GM21381 (cell line): ENCODE data around the gene CFAP77.
A peak's percentile ranks its signal among the peaks of the same experiment; 100 is the strongest.
"Not testable (repeated sequence)": the region's sequence is repeated elsewhere in the genome, so short reads cannot be mapped to it uniquely, and the experiment has no call there.

Experiments used
- ATAC-seq: cut with Tn5 transposase; IDR thresholded peaks from one replicate; pipeline ENCODE4 v1.9.1; 2021; ENCODE audit warnings: mild to moderate bottlenecking, moderate library complexity; ENCODE audit not compliant: unreplicated experiment

CFAP77 gene

DNA sequence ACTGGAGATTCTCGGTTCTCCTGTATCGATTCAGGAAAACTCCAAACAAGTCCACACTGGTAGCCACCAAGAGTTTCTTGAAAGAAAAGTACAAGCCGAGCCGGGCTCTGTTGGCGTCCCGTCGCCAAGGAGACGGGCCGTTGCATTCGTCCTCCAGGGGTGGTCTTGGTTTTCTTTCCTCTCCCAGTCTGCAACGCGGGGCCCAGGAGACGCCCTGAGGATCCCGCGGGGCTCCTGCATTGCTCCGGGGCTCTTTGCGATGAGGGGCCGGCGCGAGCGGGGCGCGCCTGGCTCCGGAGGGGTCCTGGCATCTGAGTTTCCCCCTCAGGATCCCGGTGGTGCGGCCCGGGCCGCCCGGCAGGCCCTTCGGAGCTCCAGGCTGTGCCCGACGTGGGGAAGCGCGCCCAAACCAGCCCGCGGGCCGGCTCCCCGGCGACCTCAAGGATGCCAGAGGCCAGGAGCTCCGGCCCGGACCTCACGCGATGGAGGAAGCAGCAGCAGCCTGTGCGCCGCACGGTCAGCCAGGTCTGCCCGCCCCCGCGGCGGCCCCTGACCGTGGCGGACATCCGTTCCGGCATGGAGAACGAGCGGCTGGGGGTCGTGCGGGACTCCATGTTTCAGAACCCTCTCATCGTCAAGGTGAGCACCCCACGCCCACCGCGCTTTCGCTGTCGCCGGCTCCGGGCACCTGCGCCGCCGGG lies at the start of gene CFAP77:
TSS of gene CFAP77 (plus strand) at position 384 of the 701 bp plus-strand sequence. CDS start at position 445, 61 bp downstream.
- no peak for ATAC-seq

DNA sequence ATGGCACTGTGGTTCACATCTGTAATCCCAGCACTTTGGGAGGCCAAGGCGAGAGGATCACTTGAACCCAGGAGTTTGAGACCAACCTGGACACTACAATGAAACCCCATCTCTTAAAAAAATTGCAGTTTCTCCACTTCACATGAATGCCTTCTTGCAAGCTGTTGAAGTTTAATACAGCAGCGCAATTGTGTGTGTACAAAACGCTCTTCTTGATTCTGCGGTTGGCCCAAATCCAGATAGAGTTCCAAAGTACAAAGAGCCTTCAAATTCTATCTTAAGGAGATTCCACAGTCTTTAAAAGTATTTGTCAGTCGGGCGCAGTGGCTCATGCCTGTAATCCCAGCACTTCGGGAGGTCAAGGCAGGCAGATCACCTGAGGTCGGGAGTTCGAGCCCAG lies 45.9 kb upstream of the CFAP77 start:
- ATAC-seq = no peak

DNA sequence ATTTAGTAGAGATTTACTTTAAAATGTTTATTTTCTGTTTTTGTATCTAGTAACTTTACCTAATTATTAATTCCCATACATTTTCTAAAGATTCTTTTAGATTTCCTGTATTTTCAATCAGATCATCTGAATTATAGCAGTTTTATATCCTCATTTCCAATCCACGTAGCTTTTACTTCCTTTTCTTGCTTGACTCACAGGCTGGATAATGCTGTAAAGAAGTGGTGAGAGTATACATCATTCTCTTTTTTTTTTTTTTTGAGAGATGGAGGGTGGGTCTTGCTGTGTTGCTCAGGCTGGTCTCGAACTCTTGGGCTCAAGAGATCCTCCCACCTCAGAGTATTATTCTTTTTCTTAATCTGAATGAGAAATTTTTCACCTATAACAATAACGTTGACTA lies 44.0 kb upstream of the CFAP77 start:
- no peak for ATAC-seq

DNA sequence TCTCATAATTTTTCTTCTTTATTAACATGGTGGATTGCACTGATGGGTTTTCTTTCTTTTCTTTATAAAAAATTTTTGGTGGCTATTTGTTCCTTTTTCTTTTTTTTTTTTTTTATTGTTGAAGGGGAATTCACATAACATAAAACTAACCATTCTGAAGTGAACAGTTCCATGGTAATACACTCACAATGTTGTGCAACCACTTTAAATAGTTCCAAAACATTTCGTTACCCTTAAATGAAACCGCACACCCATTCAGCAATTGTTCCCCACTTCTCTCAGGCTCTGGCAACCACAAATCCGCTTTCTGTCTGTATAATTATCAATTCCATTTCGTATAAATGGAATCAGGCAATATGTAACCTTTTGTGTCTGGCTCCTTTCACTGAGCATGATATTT lies 43.5 kb upstream of the CFAP77 start:
- ATAC-seq = no peak

DNA sequence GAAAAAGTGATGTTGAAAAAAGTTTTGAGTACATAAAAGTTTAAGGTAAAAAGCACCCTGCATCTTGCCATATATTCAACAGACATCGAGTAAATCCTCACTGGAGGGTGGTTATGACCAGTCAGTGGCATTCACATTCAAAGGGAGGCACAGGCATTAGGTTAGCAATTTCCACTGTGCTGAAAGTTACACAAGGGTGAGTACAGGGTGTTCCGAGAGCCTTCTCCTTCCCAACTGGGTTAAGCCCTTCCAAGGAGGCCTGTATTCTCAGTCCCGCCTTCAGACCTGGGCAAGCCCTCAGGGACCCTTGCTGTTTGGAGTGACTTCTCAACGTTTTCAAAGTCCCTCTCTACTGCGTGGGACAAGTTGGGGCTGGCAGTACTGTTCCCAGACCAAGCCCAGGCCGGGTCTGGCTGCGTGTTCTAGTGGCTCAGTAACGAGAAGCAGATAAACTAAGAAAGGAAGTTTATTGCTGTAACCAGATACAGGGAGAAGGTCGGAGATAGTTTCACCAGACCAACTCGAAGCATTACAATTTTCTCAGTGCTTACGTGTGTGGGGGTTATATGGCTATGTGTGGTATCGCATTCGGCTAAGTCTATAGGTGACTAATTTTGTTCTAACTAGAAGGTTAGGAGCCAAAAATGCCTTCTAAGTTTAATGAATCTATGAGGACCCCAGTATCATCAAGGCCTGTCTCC lies 42.2 kb upstream of the CFAP77 start:
- no peak for ATAC-seq

DNA sequence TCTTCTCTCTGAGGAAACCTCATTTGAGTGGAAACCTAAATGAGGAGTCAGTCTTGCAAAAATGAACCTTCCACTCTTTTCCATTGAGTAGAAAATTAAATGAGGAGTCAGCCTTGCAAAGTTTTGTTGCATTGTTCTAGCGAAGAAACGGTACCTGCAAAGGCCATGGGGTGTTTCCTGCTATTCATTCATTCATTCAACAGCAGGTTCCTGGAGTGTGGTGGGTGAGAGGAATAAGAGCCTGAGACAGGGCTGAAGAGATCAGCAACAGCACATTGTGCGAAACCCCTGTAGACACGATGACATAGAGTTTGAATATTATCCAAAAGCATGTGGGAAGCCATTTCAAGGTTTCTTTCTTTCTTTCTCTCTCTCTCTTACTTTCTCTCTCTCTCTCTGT lies 40.6 kb upstream of the CFAP77 start:
- no peak for ATAC-seq

DNA sequence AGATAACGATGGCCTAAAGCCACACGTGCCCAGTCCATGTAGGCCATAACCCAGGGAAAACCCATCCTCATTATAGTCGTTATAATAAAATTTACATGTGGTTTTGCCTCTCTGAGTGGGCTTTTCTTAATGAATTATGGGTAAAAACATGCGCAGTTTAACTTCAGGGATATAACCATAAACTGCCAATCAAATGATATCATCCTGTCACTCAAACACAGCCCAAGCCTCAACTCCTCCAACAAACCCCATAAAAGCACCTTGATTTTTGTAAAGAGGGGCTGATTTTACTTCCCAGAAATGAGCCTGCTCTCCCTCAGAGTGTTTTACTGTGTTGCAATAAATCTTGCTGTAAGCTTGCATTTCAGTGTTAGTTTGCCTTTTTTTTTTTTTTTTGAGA lies 39.4 kb upstream of the CFAP77 start:
- no peak for ATAC-seq

DNA sequence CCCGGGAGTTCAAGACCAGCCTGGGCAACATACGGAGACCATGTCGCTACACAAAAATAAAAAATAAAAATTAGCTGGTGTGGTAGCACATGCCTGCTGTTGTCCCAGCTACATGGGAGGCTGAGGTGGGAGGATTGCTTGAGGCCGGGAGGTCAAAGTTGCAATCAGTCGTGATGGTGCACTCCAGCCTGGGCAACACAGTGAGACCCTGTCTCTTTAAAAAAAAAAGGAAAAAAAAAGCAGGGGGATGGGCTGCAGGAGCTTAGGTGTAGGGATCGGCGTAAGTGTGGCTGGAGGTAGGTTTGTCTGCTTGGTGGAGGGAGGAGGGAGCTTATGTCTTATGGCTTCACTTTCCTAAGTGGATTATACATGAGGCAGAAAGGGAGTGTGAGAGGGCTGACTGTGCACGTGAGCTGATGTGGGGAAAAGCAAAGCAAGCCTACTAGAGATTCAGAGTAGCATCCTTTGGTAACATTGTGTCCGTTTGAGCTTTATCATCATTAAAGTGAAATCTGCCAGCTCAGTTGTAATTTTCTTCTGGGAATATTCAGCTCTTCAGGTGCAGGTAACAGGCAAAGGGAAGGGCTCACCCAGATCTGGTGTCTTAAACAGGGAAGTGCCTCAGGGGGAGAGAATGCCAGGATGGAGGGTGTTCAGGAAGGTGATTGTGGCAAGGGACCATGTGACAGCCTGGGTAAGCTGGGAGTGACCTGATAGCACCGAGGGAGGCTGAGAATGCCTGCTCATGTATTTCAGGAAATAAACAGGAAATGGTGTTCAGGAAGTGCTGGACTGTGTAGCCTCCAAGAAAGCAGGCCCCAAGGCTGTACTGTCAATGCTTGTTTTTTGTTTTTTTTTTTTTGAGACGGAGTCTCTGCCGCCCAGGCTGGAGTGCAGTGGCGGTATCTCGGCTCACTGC lies 37.6 kb upstream of the CFAP77 start:
- no peak for ATAC-seq

GRCh38 chr9:132377769-132378168 lies 32.2 kb upstream of the CFAP77 start:
- ATAC-seq = not testable (repeated sequence)

DNA sequence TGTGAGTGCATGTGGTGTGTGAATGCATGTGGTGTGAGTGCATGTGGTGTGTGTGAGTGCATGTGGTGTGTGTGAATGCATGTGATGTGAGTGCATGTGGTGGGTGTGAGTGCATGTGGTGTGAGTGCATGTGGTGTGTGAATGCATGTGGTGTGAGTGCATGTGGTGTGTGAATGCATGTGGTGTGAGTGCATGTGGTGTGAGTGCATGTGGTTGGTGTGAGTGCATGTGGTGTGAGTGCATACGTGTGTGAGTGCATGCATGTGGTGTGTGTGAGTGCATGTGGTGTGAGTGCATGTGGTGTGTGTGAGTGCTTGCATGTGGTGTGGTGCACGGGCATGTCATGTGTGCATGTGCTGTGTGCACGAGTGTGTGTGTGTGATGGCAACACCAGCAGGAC lies 31.6 kb upstream of the CFAP77 start:
- not testable (repeated sequence) for ATAC-seq

DNA sequence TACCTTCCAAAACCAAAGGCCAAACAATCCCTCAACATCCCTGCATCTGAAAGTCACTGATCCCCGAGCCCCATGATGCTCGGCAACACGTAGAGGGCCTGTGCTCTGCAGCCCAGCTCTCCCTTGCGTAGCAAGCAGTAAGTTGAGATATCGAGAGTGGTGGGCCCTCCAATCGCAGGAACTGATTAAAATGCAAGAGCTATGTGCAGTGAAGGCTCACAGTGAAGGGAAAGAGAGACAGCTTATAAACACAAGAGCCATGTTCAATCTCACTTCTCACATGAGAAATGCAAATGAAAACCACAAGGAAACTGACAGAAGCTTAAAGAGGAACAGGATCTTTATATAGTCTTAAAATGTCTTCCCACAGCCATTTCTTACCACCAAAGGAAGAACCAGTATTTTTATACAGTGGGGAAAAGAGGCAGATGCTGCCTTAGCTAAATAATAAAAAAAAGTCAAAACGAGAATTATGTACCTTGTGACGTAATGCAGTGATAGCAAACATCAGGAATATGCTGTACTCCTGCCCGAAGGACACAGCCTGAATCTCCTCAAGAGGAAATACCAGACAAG lies 28.0 kb upstream of the CFAP77 start:
- peak; percentile 70 for ATAC-seq

GRCh38 chr9:132383462-132383883 lies 26.5 kb upstream of the CFAP77 start:
- no peak for ATAC-seq

GRCh38 chr9:132384376-132384775 lies 25.6 kb upstream of the CFAP77 start:
- no peak for ATAC-seq

- ATAC-seq = no peak
Measured at GRCh38 chr9:132387133-132387532, 22.9 kb upstream of the CFAP77 start.

DNA sequence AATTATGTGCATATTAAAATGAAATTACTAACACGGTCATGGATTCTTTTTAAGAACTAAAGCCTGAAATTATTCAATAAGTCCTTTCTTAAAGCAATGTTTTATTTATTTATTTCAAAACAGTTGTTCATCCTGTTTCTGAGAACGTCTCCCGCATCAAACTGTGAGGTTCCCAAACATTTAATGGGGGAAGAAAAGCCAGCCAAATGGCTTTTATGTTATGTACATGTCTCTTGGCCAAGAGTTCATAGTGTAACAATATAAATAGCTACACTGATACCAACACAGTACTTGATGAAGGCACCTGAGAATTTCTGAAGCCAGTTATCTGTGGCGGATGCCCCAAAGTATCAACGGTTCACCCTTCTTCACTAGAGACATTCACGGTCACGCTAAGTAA lies 19.0 kb upstream of the CFAP77 start:
- ATAC-seq = no peak

- ATAC-seq = no peak
Measured at GRCh38 chr9:132391449-132391848, 18.6 kb upstream of the CFAP77 start.

DNA sequence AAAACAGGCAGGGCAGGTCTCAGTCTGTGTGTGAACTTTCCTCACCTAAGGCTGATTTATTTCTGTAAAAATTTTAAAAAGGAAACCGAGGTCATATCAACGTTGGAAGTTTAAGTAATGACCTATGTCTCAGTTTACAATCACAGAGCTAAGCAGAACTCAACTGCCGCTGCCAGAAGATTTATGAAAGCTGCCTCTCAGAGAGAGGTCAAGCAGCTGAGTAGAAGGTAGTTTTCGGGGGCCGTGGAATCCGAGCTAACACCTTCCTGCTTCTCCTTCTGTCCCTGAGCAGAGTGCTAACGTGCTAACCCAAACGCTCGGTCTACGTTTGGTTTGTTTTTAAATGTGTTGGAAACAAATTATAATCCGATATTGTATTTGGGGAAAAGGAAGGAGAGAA lies 14.5 kb upstream of the CFAP77 start:
- ATAC-seq = no peak

DNA sequence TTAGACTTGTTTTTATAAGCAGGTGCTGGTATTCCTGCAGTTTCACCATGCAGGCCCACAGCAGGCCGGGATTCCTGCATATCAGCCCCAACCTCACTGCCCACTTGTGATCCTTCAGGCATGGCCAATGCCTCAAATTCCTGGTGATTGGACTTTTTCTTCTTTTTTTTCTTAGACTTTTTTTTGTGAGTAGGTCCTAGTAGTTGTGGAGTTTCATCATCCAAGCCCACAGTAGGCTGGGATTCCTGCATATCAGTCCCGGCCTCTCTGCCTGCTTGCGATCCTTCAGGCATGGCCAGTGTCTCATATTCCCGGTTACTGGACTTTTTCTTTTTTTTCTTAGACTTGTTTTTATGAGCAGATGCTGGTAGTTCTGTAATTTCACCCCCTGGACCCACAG lies 8.2 kb upstream of the CFAP77 start:
- ATAC-seq = no peak

- ATAC-seq = no peak
Measured at GRCh38 chr9:132404228-132404881, 5.7 kb upstream of the CFAP77 start.

GRCh38 chr9:132406554-132407122 lies 3.4 kb upstream of the CFAP77 start, which contains the start of gene TTF1:
Gene TTF1 (minus strand): TSS chr9:132406840. CDS start chr9:132402821, 4,019 bp downstream.
- ATAC-seq = peak; percentile 78
